GM19240 (cell line): Measurements from ENCODE around the gene NXPH4.

Experiments
- DNase-seq: peaks from one replicate; pipeline ENCODE4 v3.0.0; 2011; ENCODE audit warnings: low spot score; ENCODE audit not compliant: insufficient read length

Gene NXPH4

GRCh38 chr12:57218030-57218853 lies 1.6 kb downstream of the NXPH4 start:
- no peak for DNase-seq

DNA sequence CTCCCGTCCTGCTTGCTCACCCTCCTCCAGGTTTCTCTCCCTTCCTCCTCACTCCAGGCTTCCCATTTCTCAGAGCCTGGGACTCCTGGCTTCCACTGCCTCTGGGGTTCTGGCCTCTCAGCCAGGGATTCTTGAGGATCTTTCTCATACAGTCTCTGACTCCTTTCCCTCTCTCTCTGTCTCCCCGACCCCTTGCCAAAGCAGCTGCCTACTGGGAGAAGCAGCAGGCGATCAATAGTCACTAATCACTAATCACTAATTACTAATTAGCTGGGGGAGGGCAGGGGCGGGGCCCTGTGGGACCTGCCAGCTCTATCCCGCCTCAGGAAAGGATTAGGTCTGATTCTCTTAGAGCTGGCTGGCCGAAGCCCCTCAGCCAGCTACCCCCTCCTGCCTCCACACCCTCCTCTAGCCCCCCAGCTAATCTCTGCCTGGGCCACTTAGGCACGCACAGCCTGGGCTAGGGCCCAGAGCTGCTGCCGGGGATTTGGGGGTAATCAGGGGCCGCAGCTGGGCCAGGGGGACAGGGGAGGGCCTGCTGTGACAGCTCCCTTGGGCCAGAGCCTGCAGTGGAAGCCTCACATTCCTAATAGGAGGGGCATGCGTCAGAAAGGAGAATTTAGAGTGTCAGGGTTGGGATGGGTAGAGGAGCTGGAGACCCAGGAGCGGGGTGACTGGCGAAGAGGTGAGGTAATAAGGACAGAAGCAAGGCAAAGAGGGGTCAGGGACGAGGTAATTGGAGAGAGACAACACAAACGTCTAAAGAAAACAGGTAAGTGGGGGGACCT lies 2.8 kb downstream of the NXPH4 start:
- DNase-seq, result no peak

DNA sequence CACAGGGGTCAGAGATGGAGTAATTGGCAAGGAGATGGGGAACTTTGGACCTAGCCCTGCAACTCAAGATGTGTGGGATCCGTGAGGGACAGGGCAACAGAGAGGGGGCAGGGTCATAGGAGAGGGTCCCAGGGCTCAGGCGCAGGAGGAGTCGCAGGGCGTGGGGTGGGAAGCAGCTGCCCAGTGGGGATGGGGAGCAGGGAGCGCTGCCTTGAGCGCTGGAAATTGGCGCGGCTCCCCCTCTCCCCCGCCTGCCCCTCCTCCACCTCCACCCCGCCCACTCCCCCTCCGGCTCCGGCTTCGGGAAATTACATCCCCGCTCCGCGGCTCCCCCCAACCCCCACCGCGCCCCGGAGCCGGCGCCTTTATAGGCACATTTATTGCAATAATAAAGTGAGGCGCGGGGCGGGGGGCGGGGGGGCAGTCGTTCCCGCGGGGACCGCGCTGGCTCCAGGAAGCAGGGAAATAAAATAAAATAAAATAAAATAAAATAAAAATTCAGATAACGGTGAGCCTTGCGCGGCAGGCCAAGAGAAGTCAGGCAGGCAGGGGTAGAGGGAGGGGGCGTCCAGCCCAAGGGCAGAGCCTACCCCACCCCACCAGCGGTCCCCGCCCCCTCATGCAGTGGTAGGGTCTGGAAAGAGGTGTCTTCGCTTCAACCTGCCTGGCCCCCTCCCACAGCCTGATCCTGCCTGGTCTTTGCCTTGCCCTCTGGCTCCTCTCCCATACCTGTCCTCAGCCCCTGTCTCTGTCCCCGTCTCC lies 3.6 kb downstream of the NXPH4 start:
- no peak for DNase-seq

GRCh38 chr12:57220770-57221168 lies 4.2 kb downstream of the NXPH4 start:
- DNase-seq, result no peak

- no peak for DNase-seq
Observed at GRCh38 chr12:57221169-57221917, 4.7 kb downstream of the NXPH4 start.

- DNase-seq, result no peak
Observed at GRCh38 chr12:57222286-57223190, 5.9 kb downstream of the NXPH4 start.

- DNase-seq, result no peak
Observed at GRCh38 chr12:57223191-57224165, 6.9 kb downstream of the NXPH4 start.

DNA sequence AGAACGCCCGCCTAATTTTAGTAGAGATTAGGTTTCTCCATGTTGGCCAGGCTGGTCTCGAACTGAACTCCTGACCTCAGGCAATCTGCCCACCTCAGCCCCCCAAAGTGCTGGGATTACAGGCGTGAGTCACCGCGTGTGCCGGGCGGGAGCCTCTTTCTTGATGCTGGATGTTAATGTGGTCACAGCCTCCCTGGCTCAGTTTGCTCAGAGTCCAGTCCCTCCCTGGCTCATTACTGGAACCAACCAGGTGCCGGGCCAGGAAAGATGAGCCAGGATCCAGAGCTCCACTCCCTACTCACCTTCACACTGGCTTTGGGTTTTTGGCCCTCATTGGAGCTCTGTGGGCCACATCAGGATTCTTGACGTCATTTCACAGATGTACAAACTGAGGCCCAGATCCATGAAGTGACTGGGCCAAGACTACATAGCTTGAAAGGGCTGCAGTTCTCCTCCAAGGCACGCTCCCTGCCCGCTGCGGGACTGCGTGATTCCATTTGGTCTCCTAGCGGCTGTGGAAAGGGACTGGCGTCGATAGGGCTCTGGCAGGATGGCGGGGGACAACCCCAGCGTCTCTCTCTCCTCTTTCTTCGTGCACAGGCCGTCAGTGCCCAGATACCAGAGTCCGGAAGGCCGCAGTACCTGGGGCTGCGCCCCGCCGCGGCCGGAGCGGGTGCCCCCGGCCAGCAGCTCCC lies 7.8 kb downstream of the NXPH4 start:
- no peak for DNase-seq

DNA sequence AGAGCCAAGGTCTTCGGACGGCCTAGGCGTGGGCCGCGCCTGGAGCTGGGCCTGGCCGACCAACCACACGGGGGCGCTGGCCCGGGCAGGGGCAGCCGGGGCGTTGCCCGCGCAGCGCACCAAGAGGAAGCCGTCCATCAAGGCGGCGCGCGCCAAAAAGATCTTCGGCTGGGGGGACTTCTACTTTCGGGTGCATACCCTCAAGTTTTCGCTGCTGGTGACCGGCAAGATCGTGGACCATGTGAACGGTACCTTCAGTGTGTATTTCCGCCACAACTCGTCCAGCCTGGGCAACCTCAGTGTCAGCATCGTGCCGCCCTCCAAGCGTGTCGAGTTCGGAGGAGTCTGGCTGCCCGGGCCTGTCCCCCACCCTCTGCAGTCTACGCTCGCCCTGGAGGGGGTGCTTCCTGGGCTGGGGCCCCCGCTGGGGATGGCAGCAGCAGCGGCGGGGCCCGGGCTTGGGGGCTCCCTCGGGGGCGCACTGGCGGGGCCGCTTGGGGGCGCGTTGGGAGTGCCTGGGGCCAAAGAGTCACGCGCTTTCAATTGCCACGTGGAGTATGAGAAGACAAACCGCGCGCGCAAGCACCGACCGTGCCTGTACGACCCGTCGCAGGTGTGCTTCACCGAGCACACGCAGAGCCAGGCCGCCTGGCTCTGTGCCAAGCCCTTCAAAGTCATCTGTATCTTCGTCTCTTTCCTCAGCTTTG lies 8.5 kb downstream of the NXPH4 start:
- DNase-seq, result no peak

- DNase-seq, result no peak
Observed at GRCh38 chr12:57225680-57226210, 9.2 kb downstream of the NXPH4 start.

DNA sequence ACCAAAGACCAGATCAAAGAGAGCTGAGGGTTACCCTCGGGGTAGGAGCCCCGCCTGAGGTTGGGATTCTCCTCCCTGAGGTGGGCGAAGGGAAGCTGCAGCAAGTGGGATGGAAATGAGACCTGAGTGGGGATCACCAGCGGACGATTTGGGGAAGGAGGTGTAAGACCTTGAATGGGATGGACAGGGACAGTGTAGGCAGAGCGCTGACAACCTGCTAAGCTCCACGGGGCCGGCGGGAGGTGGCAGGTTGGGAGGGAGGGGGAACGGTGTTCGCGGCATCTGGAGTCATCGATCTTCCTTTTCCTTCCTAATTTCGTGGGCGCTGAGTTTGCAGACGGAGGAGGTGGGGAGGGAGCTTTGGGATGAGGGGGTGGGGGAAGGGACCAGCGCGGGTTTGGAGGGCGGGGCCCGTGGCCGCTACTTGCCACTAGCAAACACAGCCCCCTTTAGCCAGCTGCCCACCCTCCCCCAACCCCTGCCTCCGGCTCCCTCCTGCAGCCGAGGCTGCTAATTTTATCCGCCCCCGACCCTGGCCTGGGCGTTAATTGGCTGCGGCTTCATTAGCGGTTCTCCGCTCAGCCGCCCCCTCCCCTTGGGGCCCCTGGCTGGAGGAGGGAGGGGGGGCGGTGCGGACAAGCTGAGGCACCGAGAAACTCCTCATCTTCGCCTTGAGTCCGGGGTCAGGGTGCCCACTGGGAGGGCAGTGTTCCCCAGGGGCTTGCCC lies 10.2 kb downstream of the NXPH4 start:
- no peak for DNase-seq

DNA sequence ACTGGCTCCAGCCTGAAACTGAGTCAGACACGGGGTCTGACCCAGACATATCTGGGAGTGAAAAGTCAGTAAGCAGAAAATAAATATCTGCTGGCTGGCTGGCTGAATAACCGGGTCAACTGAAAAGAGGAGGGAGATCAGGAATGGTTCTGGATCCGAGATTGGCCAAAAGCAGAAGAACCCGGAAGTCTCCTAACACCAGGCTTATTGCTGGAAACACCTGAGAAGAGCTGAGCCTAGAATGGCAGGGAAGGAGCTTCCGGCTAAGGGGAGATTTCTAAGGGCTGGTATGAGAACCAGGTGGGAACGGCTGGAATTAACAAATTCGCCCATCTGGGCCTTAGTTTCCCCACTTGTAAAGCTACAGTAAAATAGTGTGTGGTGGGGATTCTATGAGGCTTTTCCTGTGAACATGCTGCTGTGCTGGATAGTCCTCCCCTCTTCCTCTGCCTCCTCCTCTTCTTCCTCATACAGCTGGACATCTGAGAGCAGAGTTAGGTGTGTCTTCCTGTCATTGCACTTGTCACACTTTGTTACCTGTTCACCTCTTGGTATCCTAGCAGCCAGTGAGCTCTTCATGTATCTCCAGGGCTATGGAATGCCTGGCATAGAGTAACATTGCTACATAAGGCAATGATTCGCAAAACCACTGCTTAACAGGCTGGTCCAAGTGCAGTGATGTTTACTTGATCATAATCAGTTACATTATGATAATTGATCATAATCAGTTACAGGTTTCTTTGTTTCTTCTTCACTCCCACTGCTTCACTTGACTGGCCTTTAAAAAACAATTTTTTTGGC lies 10.9 kb downstream of the NXPH4 start:
- no peak for DNase-seq

DNA sequence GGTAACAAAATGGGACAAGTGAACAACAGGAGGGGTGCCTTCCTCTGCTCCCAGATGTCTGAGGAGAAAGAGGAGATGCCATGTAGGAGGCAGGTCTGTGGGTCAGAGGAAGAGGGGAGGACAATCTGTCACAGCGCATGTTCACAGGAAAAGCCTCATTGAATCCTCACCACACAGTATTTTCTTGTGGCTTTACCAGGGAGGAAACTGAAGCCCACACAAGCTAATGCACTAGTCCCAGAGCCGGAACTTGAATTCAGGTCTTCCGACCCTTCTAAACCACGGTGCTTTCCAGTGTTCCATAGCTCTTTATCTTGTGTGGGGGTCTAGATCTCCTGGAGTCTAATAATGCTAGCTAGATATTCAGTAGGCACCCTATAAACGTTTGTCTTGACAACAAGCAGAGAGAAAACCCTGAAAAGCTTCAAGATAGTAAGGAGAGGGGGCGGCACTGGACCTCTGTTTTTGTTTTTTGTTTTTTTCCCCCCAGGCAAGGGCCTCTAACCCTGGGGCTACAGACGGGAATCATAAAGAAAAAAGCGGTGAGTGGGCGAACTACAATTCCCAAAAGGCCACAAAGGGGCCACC lies 12.5 kb downstream of the NXPH4 start:
- no peak for DNase-seq

GRCh38 chr12:57229634-57230380 lies 13.2 kb downstream of the NXPH4 start, which contains the start of gene SHMT2:
TSS of gene SHMT2 (plus strand) at chr12:57229711. CDS start at chr12:57229779, 68 bp downstream.
- DNase-seq, result peak; percentile 100
